ENCODE results near the gene ARHGEF3. TPM values are rescaled to one million over a fixed set of nuclear protein-coding genes. Genes with fewer than 3 reads are reported as not detected.
A peak's percentile ranks its signal among the peaks of the same experiment; 100 is the strongest.

The ARHGEF3 gene
- total RNA-seq, 1 donor, result 26.3 TPM

- TF ChIP-seq, protein P1, sequence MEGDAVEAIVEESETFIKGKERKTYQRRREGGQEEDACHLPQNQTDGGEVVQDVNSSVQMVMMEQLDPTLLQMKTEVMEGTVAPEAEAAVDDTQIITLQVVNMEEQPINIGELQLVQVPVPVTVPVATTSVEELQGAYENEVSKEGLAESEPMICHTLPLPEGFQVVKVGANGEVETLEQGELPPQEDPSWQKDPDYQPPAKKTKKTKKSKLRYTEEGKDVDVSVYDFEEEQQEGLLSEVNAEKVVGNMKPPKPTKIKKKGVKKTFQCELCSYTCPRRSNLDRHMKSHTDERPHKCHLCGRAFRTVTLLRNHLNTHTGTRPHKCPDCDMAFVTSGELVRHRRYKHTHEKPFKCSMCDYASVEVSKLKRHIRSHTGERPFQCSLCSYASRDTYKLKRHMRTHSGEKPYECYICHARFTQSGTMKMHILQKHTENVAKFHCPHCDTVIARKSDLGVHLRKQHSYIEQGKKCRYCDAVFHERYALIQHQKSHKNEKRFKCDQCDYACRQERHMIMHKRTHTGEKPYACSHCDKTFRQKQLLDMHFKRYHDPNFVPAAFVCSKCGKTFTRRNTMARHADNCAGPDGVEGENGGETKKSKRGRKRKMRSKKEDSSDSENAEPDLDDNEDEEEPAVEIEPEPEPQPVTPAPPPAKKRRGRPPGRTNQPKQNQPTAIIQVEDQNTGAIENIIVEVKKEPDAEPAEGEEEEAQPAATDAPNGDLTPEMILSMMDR (IDR thresholded peaks at IDR 0.05; ENCODE audit: insufficient read depth, low read length), result no peak
- no peak for DNase-seq (ENCODE audit: low read depth)
- no peak overlapping the region for H3K4me3 ChIP-seq (ENCODE audit: low read depth, low read length)
Measured at GRCh38 chr3:56787784-56788256, 13.9 kb downstream of the ARHGEF3 start.

- TF ChIP-seq, protein P1 (IDR thresholded peaks at IDR 0.05; ENCODE audit: insufficient read depth, low read length), result no peak
- H3K4me3 ChIP-seq (ENCODE audit: low read depth, low read length), result no peak overlapping the region
- DNase-seq (ENCODE audit: low read depth), result no peak
Measured at GRCh38 chr3:56787258-56787775, 14.4 kb downstream of the ARHGEF3 start.

- no peak overlapping the region for H3K4me3 ChIP-seq (ENCODE audit: low read depth, low read length)
- no peak for DNase-seq (ENCODE audit: low read depth)
- TF ChIP-seq, protein P1 (IDR thresholded peaks at IDR 0.05; ENCODE audit: insufficient read depth, low read length), result no peak
Measured at GRCh38 chr3:56785499-56785898, 16.2 kb downstream of the ARHGEF3 start.

DNA sequence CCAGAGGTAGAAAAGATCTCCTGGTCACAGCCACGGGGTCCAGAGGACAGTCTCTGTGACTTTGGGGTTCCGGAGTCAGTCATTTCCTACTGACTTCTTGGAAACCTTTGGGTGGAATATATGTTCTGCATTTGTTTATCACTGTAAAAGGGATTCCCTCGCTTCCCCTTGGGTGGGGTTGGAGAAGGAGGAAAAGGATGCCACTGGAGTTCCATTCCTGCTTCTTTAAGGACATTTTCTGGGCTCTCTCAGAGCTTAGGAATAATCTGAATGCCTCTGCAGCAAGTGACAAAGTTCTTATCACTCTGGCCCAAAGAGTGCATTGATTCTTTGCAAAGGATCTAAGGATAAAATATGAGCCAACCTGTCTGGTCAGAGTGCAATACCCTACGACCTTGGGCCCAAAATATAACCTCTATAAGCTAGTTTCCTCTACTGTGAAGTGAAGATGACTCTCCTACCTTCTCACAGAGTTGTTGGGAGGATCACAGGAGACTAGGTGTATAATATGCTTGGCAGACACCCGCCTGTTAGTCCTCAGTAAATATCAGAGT is 17.2 kb downstream of the ARHGEF3 start:
- TF ChIP-seq, protein P1 (IDR thresholded peaks at IDR 0.05; ENCODE audit: insufficient read depth, low read length), result no peak
- H3K4me3 ChIP-seq (ENCODE audit: low read depth, low read length), result no peak overlapping the region
- no peak for DNase-seq (ENCODE audit: low read depth)

GRCh38 chr3:56783644-56784447 is 17.9 kb downstream of the ARHGEF3 start:
- DNase-seq (ENCODE audit: low read depth), result peak; percentile 90
- TF ChIP-seq, protein P1 (IDR thresholded peaks at IDR 0.05; ENCODE audit: insufficient read depth, low read length), result no peak
- H3K4me3 ChIP-seq (ENCODE audit: low read depth, low read length), result no peak overlapping the region

- TF ChIP-seq, protein P1 (IDR thresholded peaks at IDR 0.05; ENCODE audit: insufficient read depth, low read length), result no peak
Measured at GRCh38 chr3:56782906-56783305, 18.8 kb downstream of the ARHGEF3 start.

More at GRCh38 chr3:56782906-56783305, 18.8 kb downstream of the ARHGEF3 start:
- no peak overlapping the region for H3K4me3 ChIP-seq (ENCODE audit: low read depth, low read length)
- no peak for DNase-seq (ENCODE audit: low read depth)
